Erythroblast (primary cell): Measurements from ENCODE around the gene PIWIL4.

Experiments
- GATA1 ChIP-seq: IDR thresholded peaks from 2 replicates; pipeline ENCODE4 v1.6.1; 2011; ENCODE audit warnings: low read depth, mild to moderate bottlenecking, control low read depth, low read length, moderate library complexity
- POLR2A ChIP-seq: IDR thresholded peaks from 2 replicates; pipeline ENCODE4 v1.6.1; 2011; ENCODE audit warnings: mild to moderate bottlenecking, low read length

DNA sequence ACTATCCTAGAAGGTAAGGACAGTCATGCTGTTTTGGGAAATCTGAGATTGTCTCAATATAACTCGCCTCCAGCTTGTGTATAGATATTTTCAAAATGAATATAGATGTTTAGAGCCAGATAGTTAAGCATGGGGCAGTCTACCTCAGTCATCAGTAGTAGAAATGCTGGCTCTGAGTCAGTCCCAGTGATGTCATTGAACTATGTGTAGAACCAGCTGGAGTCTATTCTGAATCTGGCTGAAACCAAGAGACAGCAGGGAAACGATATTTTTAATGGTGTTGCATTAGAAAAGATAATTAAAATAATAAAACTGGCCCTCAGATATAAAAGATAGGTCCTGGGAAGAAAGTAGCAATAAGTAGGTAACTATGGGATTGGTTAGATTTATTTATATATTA lies 25.9 kb downstream of the PIWIL4 start:
- no peak for TF ChIP-seq POLR2A
- TF ChIP-seq GATA1 = no peak
